Measurements from ENCODE around the gene CLEC4E.
"Not testable (repeated sequence)": the region's sequence is repeated elsewhere in the genome, so short reads cannot be mapped to it uniquely, and the experiment has no call there.

The CLEC4E gene

GRCh38 chr12:8532045-8532444, 8.7 kb downstream of the CLEC4E start:
- DNase-seq, result no peak

GRCh38 chr12:8527250-8528130, 13.2 kb downstream of the CLEC4E start:
- DNase-seq, result no peak

- DNase-seq, result no peak
Measured at GRCh38 chr12:8519171-8519570, 21.5 kb downstream of the CLEC4E start.

GRCh38 chr12:8517971-8518370, 22.7 kb downstream of the CLEC4E start:
- DNase-seq, result no peak

GRCh38 chr12:8513256-8513655, 27.4 kb downstream of the CLEC4E start, which contains the start of gene CLEC4D:
Gene CLEC4D (plus strand): TSS chr12:8513503. CDS start chr12:8513733, 230 bp downstream.
- DNase-seq, result no peak

- DNase-seq, result no peak
Measured at GRCh38 chr12:8508910-8509841, 31.5 kb downstream of the CLEC4E start.

GRCh38 chr12:8508223-8508622, 32.5 kb downstream of the CLEC4E start:
- DNase-seq, result no peak

- no peak for DNase-seq
Measured at GRCh38 chr12:8507596-8507995, 33.1 kb downstream of the CLEC4E start.

GRCh38 chr12:8504351-8504750, 36.4 kb downstream of the CLEC4E start:
- no peak for DNase-seq

- DNase-seq, result no peak
Measured at GRCh38 chr12:8501720-8502119, 39.0 kb downstream of the CLEC4E start.

- no peak for DNase-seq
Measured at GRCh38 chr12:8499616-8500015, 41.1 kb downstream of the CLEC4E start.

GRCh38 chr12:8496074-8496473, 44.6 kb downstream of the CLEC4E start:
- DNase-seq, result not testable (repeated sequence)

- not testable (repeated sequence) for DNase-seq
Measured at GRCh38 chr12:8495671-8496070, 45.0 kb downstream of the CLEC4E start.

- DNase-seq, result no peak
Measured at GRCh38 chr12:8493084-8493483, 47.6 kb downstream of the CLEC4E start.

GRCh38 chr12:8491646-8492530, 48.8 kb downstream of the CLEC4E start:
- no peak for DNase-seq
